Lower leg skin (tissue), 3 donors: Measurements from ENCODE around the gene ZNF891.

Experiments used
- CTCF ChIP-seq, 3 donors: fragments of 450-650 bp; IDR thresholded peaks; one replicate each; pipeline ENCODE4 v1.5.1; 2016; ENCODE audit warnings: antibody characterized with exemption in 3 of 3, mild to moderate bottlenecking in 3 of 3, moderate library complexity in 2 of 3
- POLR2A ChIP-seq, 2 donors: fragments of 450-650 bp; IDR thresholded peaks; one replicate each; pipeline ENCODE4 v1.6.1; 2016 to 2017; ENCODE audit warnings: antibody characterized with exemption in 2 of 2, mild to moderate bottlenecking in 1 of 2, moderate library complexity in 1 of 2

- TF ChIP-seq CTCF (IDR thresholded peaks at IDR 0.05) (no peak), POLR2A (IDR thresholded peaks at IDR 0.05) (no peak)
Observed at GRCh38 chr12:133120385-133121191, 9.5 kb downstream of the ZNF891 start.
